HCT116 (cell line): ENCODE data around the gene ENTPD6.
A peak's percentile ranks its signal among the peaks of the same experiment; 100 is the strongest.

ENCODE experiments used
- CTCF ChIP-seq, 3 experiments: fragments of 200-600 bp in 1 of 3; sonication (generic) in 1 of 3; IDR thresholded peaks in 2 of 3; conservative IDR thresholded peaks in 1 of 3; 2 replicates each; pipeline ENCODE4 v1.5.1; 2012 to 2017; ENCODE audit warnings: low read depth in 2 of 3, low read length in 2 of 3, antibody characterized with exemption in 1 of 3, borderline replicate concordance in 1 of 3, control low read depth in 1 of 3, mild to moderate bottlenecking in 1 of 3, mixed read lengths in 1 of 3, mixed run types in 1 of 3, moderate library complexity in 1 of 3; ENCODE audit not compliant: insufficient read depth in 1 of 3
- EZH2 ChIP-seq: fragments of 200-600 bp; sonication (generic); IDR thresholded peaks from 2 replicates; pipeline ENCODE4 v1.6.1; 2017; ENCODE audit warnings: antibody characterized with exemption, mixed run types
- EZH2phosphoT487 ChIP-seq: fragments of 200-600 bp; IDR thresholded peaks from 2 replicates; pipeline ENCODE4 v1.6.1; 2018; ENCODE audit warnings: antibody characterized with exemption, borderline replicate concordance
- MAX ChIP-seq: IDR thresholded peaks from 2 replicates; pipeline ENCODE4 v1.6.1; 2012
- POLR2A ChIP-seq: IDR thresholded peaks from 2 replicates; pipeline ENCODE4 v1.7.0; 2011; ENCODE audit warnings: borderline replicate concordance; ENCODE audit not compliant: insufficient read depth, insufficient read length; ENCODE audit errors: extremely low read depth
- POLR2AphosphoS5 ChIP-seq: IDR thresholded peaks from 2 replicates; pipeline ENCODE4 v1.6.1; 2011; ENCODE audit warnings: mild to moderate bottlenecking, low read depth, low read length, moderate library complexity
- TCF7L2 ChIP-seq: IDR thresholded peaks from 2 replicates; pipeline ENCODE4 v1.7.0; 2011; ENCODE audit warnings: borderline replicate concordance, inconsistent platforms; ENCODE audit not compliant: insufficient read depth, insufficient read length; ENCODE audit errors: extremely low read depth

GRCh38 chr20:25178563-25179438, 16.7 kb upstream of the ENTPD6 start:
- TF ChIP-seq POLR2A (no peak), MAX (peak; percentile 88), EZH2phosphoT487 (no peak), CTCF (IDR thresholded peaks at IDR 0.05 in 2 of 3, conservative IDR thresholded peaks at IDR 0.05 in 1 of 3; ENCODE audit: borderline replicate concordance in 1 of 3, insufficient read depth in 1 of 3, low read depth in 2 of 3, low read length in 2 of 3) (peak; percentile 78 to 93 (median 93)), POLR2AphosphoS5 (no peak), EZH2 (no peak), TCF7L2 (no peak)
